Natural killer cell (primary cell): ENCODE measurements around the gene KRT76. TPM values are rescaled to one million over a fixed set of nuclear protein-coding genes. Genes with fewer than 3 reads are reported as not detected.

ENCODE experiments used
- ATAC-seq, 3 donors: fragments of 150-1000 bp in 2 of 3; fragments of 200-7000 bp in 1 of 3; cut with Tn5 transposase; 1 replicate in 1 of 3; 2 replicates in 2 of 3; pipeline ENCODE4 v1.10.0; 2021; ENCODE audit warnings: mild to moderate bottlenecking in 2 of 3, moderate library complexity in 2 of 3
- DNase-seq, 2 donors: peaks; one replicate each; pipeline versions ENCODE4 v3.0.0 to v3.0.0-alpha.2; 2013 to 2021; ENCODE audit warnings: mixed read lengths in 1 of 2
- H3K27ac ChIP-seq: one replicate; pipeline ENCODE4 v1.5.1; 2013; ENCODE audit warnings: mild to moderate bottlenecking, low read length
- H3K27me3 ChIP-seq: one replicate; pipeline ENCODE4 v1.6.1; 2013; ENCODE audit warnings: low read length; ENCODE audit not compliant: control insufficient read depth, insufficient read depth
- H3K36me3 ChIP-seq: one replicate; pipeline ENCODE4 v1.6.1; 2013; ENCODE audit warnings: low read length; ENCODE audit not compliant: control insufficient read depth, insufficient read depth
- H3K4me1 ChIP-seq: one replicate; pipeline ENCODE4 v1.6.1; 2013; ENCODE audit warnings: low read length; ENCODE audit not compliant: control insufficient read depth, insufficient read depth
- H3K4me3 ChIP-seq: one replicate; pipeline ENCODE4 v1.5.1; 2013; ENCODE audit warnings: low read length
- H3K9me3 ChIP-seq: one replicate; pipeline ENCODE4 v1.6.1; 2013; ENCODE audit warnings: low read length; ENCODE audit not compliant: control insufficient read depth, insufficient read depth
- H3K27ac Mint-ChIP-seq, 2 donors: one replicate each; pipeline ENCODE4 v1.8.0; 2022; ENCODE audit warnings: mild to moderate bottlenecking in 2 of 2, mixed read lengths in 2 of 2, moderate library complexity in 1 of 2
- H3K27me3 Mint-ChIP-seq, 2 donors: one replicate each; pipeline ENCODE4 v1.8.0; 2022; ENCODE audit warnings: low read depth in 2 of 2, mixed read lengths in 2 of 2
- H3K36me3 Mint-ChIP-seq: one replicate; pipeline ENCODE4 v1.8.0; 2022; ENCODE audit warnings: mixed read lengths
- H3K4me1 Mint-ChIP-seq, 2 donors: one replicate each; pipeline ENCODE4 v1.8.0; 2022; ENCODE audit warnings: mixed read lengths in 2 of 2
- H3K4me3 Mint-ChIP-seq: one replicate; pipeline ENCODE4 v1.8.0; 2022; ENCODE audit warnings: mild to moderate bottlenecking, moderate library complexity, mixed read lengths
- H3K9me3 Mint-ChIP-seq, 2 donors: one replicate each; pipeline ENCODE4 v1.8.0; 2022; ENCODE audit warnings: mixed read lengths in 2 of 2
- WGBS: methylation state at CpG from one replicate; pipeline ENCODE4 v1.1.7; 2013; ENCODE audit warnings: missing lambda C conversion rate; ENCODE audit not compliant: insufficient coverage; 5-methylcytosine and 5-hydroxymethylcytosine counted together
- intact Hi-C: fragments of 100-400 bp; cut with micrococcal nuclease; formaldehyde crosslinking; loops from one replicate; pipeline ENCODE4 v1.14.2; 2022
- total RNA-seq, 4 donors: library from RNA; stranded (reverse); fragments of 120-200 nt in 1 of 4; gene quantifications; one replicate each; pipeline versions ENCODE4 v1.2.3 to v1.2.4, GENCODE V29; 2013 to 2022
- TF ChIP-seq, protein P1 (sequence below): fragments of 200-600 bp; IDR thresholded peaks from one replicate; pipeline ENCODE4 v1.8.0; 2022; ENCODE audit warnings: antibody characterized with exemption

KRT76 gene
- total RNA-seq, 3 donors from 2014 or later (not counting 1 experiment from before 2014, with no cell fraction given): not detected

DNA sequence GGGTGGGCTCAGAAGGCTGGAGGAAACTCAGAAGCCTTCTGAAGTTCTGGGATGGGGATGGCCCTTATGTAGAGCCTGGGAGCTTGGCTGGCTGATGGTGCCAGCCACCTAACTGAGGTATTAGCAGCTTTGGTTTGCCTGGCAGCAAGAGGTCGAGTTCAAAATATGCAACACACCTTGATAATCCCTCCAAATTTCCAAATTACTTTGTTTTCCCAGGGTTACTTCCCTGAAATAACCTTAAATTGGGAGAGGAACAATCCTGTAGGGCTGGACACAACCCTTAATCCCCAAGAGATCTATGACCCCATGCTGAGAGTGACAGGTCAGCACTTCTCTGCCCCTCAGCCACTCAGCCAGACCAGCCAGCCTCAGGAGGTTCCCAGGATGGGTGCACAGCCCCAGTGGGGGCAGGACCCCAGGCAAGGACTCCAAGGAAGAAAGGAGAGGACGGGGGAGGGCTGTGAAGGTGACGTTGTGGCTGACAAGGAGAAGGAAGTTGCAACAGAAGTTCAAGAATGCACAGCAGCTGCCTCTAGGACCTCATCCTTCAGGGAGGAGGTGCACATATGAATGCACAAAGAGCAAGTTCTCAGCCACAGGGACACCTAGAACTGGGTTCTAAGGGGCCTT, 55.2 kb downstream of the KRT76 start:
- Histone ChIP-seq H3K4me1 (no peaks in the 10 kb centered on the region), H3K9me3 (no peaks in the 10 kb centered on the region), H3K4me3 (no peak overlapping the region), H3K27me3 (no peaks in the 10 kb centered on the region), H3K27ac (no peak overlapping the region), H3K36me3 (no peaks in the 10 kb centered on the region)
- peaks cover 0 to 7% of the 10 kb centered on the region in 2 donors for H3K4me1 Mint-ChIP-seq
- DNase-seq (no peak), ATAC-seq (no peak)
- 33% methylated on average over 3 of the region's 3 CpGs for WGBS
- TF ChIP-seq, protein P1, sequence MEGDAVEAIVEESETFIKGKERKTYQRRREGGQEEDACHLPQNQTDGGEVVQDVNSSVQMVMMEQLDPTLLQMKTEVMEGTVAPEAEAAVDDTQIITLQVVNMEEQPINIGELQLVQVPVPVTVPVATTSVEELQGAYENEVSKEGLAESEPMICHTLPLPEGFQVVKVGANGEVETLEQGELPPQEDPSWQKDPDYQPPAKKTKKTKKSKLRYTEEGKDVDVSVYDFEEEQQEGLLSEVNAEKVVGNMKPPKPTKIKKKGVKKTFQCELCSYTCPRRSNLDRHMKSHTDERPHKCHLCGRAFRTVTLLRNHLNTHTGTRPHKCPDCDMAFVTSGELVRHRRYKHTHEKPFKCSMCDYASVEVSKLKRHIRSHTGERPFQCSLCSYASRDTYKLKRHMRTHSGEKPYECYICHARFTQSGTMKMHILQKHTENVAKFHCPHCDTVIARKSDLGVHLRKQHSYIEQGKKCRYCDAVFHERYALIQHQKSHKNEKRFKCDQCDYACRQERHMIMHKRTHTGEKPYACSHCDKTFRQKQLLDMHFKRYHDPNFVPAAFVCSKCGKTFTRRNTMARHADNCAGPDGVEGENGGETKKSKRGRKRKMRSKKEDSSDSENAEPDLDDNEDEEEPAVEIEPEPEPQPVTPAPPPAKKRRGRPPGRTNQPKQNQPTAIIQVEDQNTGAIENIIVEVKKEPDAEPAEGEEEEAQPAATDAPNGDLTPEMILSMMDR: no peak
- intact Hi-C loops: no loop called here
- no peak overlapping the region for H3K4me3 Mint-ChIP-seq
- H3K27me3 Mint-ChIP-seq: peaks cover 7% of the 10 kb centered on the region in 2 donors
- H3K36me3 Mint-ChIP-seq: no peaks in the 10 kb centered on the region
- H3K27ac Mint-ChIP-seq: no peak overlapping the region
- H3K9me3 Mint-ChIP-seq: no peaks in the 10 kb centered on the region

DNA sequence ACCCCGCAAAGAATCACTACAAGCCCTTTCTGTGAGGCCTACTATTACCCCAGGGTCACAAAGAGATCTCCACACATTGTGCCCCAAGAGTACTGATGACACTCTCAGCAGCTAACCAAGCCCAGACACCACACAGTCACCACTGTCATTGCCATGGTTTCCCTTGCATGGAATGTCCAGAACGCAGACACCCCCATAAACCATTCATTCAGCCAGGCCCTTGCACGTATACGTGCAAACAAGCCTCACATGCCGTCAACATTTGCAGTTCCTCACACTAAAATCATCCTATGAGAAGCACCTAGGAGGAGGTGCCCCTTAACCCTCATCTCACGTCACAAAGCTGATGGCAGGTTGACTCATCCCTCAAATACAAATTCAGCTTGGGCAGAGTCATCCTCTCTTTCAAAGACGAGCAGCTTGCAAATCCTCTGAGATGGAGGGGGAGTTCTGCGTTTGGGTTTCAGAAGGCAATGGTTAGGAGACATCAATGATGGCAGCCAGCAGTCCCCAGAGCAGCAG, 56.7 kb downstream of the KRT76 start:
- ATAC-seq: no peak
- DNase-seq: no peak
- H3K36me3 Mint-ChIP-seq: no peaks in the 10 kb centered on the region
- TF ChIP-seq, protein P1: no peak
- H3K36me3 ChIP-seq: no peaks in the 10 kb centered on the region
- no peak overlapping the region for H3K27ac ChIP-seq
- H3K27me3 ChIP-seq: peaks cover 4% of the 10 kb centered on the region
- H3K27me3 Mint-ChIP-seq: peaks cover 10 to 14% of the 10 kb centered on the region in 2 donors
- intact Hi-C loops: no loop called here
- no peaks in the 10 kb centered on the region for H3K9me3 Mint-ChIP-seq
- WGBS: 92% methylated on average over 8 of the region's 8 CpGs
- no peak overlapping the region for H3K4me3 Mint-ChIP-seq
- H3K4me1 Mint-ChIP-seq: peaks cover 0 to 7% of the 10 kb centered on the region in 2 donors
- H3K9me3 ChIP-seq: no peaks in the 10 kb centered on the region
- no peak overlapping the region for H3K27ac Mint-ChIP-seq
- H3K4me3 ChIP-seq: no peak overlapping the region
- H3K4me1 ChIP-seq: no peaks in the 10 kb centered on the region

Other genes starting within 250 kb of the KRT76 start
- gene KRT71, start 224.2 kb downstream of the KRT76 start, total RNA-seq: not detected
- 1 to 10 TPM in 1 of 3 donors, under 1 TPM in 2; 0.38 to 1.2 (median 0.38) TPM for gene KRT74, start 203.5 kb downstream of the KRT76 start, total RNA-seq
- gene KRT72, start 175.9 kb downstream of the KRT76 start, total RNA-seq: 100 to 1,000 TPM in 1 of 3 donors, 10 to 100 TPM in 2; 21.9 to 136 (median 38.0) TPM
- gene KRT73, start 158.8 kb downstream of the KRT76 start, total RNA-seq: 10 to 100 TPM; 12.4 to 92.9 (median 23.3) TPM
- 1 to 10 TPM in 1 of 3 donors, under 1 TPM in 2; 0.63 to 1.4 (median 0.66) TPM for gene KRT2, start 125.1 kb downstream of the KRT76 start, total RNA-seq
- gene KRT1, start 96.9 kb downstream of the KRT76 start, total RNA-seq: 1 to 10 TPM in 1 of 3 donors, under 1 TPM in 1, not detected in 1; 0.27 to 1.8 TPM
- gene KRT77, start 73.8 kb downstream of the KRT76 start, total RNA-seq: not detected
- not detected for gene KRT3, start 18.8 kb upstream of the KRT76 start, total RNA-seq
- not detected for gene KRT4, start 36.8 kb upstream of the KRT76 start, total RNA-seq
- gene KRT79, start 57.0 kb upstream of the KRT76 start, total RNA-seq: under 1 TPM in 1 of 3 donors, not detected in 2; 0.18 TPM
- gene KRT78, start 71.6 kb upstream of the KRT76 start, total RNA-seq: not detected
- under 1 TPM in 2 of 3 donors, not detected in 1; 0.24 to 0.25 TPM for gene KRT8, start 127.7 kb upstream of the KRT76 start, total RNA-seq
- 1 to 10 TPM in 1 of 3 donors, under 1 TPM in 1, not detected in 1; 0.24 to 2.5 TPM for gene KRT18, start 171.8 kb upstream of the KRT76 start, total RNA-seq
- gene EIF4B, start 229.1 kb upstream of the KRT76 start, total RNA-seq: 100 to 1,000 TPM; 505 to 537 (median 518) TPM